GM21390 (cell line): Measurements from ENCODE around the gene SLC38A11.
"Not testable (repeated sequence)": the region's sequence is repeated elsewhere in the genome, so short reads cannot be mapped to it uniquely, and the experiment has no call there.

Source experiments
- ATAC-seq: cut with Tn5 transposase; IDR thresholded peaks from one replicate; pipeline ENCODE4 v1.9.1; 2021; ENCODE audit not compliant: unreplicated experiment

Gene SLC38A11

GRCh38 chr2:164882276-164882675 is 73.0 kb downstream of the SLC38A11 start:
- no peak for ATAC-seq

GRCh38 chr2:164881524-164881923 is 73.8 kb downstream of the SLC38A11 start:
- no peak for ATAC-seq

- no peak for ATAC-seq
Observed at GRCh38 chr2:164879901-164880535, 75.3 kb downstream of the SLC38A11 start.

- ATAC-seq: no peak
Observed at GRCh38 chr2:164877927-164878326, 77.4 kb downstream of the SLC38A11 start.

GRCh38 chr2:164877169-164877568 is 78.2 kb downstream of the SLC38A11 start:
- ATAC-seq: no peak

GRCh38 chr2:164875334-164876205 is 79.8 kb downstream of the SLC38A11 start:
- ATAC-seq: no peak

GRCh38 chr2:164873210-164873908 is 82.0 kb downstream of the SLC38A11 start:
- ATAC-seq: no peak

GRCh38 chr2:164871404-164871803 is 83.9 kb downstream of the SLC38A11 start:
- ATAC-seq: no peak

- no peak for ATAC-seq
Observed at GRCh38 chr2:164869420-164869772, 85.9 kb downstream of the SLC38A11 start.

GRCh38 chr2:164868563-164869419 is 86.5 kb downstream of the SLC38A11 start:
- no peak for ATAC-seq

GRCh38 chr2:164867779-164868397 is 87.4 kb downstream of the SLC38A11 start:
- ATAC-seq: no peak

- not testable (repeated sequence) for ATAC-seq
Observed at GRCh38 chr2:164866381-164866780, 88.9 kb downstream of the SLC38A11 start.

- ATAC-seq: no peak
Observed at GRCh38 chr2:164860694-164861042, 94.7 kb downstream of the SLC38A11 start.

- not testable (repeated sequence) for ATAC-seq
Observed at GRCh38 chr2:164859906-164860693, 95.2 kb downstream of the SLC38A11 start.

GRCh38 chr2:164859251-164859818 is 96.0 kb downstream of the SLC38A11 start:
- no peak for ATAC-seq

- no peak for ATAC-seq
Observed at GRCh38 chr2:164852086-164852485, 103.2 kb downstream of the SLC38A11 start.

GRCh38 chr2:164850235-164850634 is 105.1 kb downstream of the SLC38A11 start:
- ATAC-seq: no peak

- ATAC-seq: no peak
Observed at GRCh38 chr2:164849506-164849905, 105.8 kb downstream of the SLC38A11 start.

GRCh38 chr2:164847981-164848741 is 107.2 kb downstream of the SLC38A11 start:
- ATAC-seq: no peak
